ENCODE measurements around the gene IER5L. TPM values are rescaled to one million over a fixed set of nuclear protein-coding genes. Genes with fewer than 3 reads are reported as not detected.
A peak's percentile ranks its signal among the peaks of the same experiment; 100 is the strongest.

The IER5L gene
- polyA plus RNA-seq, 1 donor, result 11.6 TPM

DNA sequence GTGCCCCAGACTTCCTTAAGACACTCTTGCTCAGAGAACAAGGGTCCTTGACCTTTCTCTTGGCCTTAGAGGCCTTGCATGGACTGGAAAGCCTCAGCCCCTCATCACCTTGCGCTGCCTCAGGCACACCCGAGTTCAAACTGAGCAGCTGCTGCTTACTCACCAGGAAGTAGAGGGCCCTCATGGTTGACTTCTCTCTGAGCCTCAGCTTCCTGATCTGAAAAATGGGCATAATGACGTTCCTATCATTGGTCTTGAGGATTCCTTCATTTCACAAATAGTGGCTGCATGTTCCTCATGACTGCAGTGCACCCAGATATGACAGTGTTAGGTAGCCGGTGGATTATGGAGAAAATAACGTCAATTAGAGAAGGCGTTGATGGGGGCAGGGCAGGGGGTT is 28.6 kb downstream of the IER5L start:
- Histone ChIP-seq H3K27ac (ENCODE audit: low read length) (no peak overlapping the region), H3K36me3 (ENCODE audit: control insufficient read depth, insufficient read depth, low read length) (peaks cover 50% of the 10 kb centered on the region), H3K4me3 (ENCODE audit: low read length) (no peak overlapping the region), H3K9me3 (ENCODE audit: control insufficient read depth, low read depth, low read length) (no peaks in the 10 kb centered on the region), H3K27me3 (ENCODE audit: control insufficient read depth, insufficient read depth, low read length) (no peaks in the 10 kb centered on the region), H3K4me1 (ENCODE audit: control insufficient read depth, insufficient read depth, low read length) (peaks cover 17% of the 10 kb centered on the region)
- DNase-seq, result no peak
- no CpG with 5 or more reads among the region's 6 CpGs for WGBS (ENCODE audit: insufficient coverage, low lambda C conversion rate)

DNA sequence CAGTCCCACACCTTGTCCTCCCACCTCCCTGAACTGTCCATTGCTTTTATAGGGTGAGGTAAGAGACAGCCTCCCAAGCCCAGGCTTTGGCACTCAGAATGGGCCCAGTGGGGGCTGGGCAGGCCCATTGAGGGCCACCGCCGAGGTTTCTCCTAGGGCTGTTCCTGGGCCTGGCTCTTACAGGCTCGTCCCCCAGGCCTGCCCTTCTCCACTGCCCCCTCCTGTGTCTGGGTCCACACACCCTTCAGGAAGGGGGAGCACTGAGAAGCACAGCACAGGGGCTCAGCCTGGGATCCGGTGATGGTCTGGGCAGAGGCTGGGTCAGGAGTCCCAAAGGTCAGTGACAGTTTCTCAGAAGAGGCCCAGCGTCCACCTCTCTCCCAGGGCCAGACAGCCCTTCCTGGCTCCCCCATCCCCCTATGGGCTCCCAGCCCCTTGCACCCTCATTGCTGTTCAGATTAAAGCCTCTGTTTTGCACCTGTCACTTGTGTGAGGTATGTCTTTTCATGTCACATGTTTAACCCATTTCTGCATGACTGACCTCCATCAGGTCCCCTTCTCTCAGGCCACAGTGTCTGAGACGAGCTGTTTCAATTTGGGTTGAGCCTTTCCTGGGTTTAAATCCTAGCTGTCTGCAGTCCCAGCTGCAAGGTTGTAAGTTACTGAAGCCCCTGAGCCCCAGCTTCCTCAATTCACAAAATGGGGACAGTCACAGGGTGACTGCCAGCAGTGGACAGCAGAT is 29.4 kb downstream of the IER5L start:
- Histone ChIP-seq H3K9me3 (ENCODE audit: control insufficient read depth, low read depth, low read length) (no peaks in the 10 kb centered on the region), H3K27ac (ENCODE audit: low read length) (no peak overlapping the region), H3K27me3 (ENCODE audit: control insufficient read depth, insufficient read depth, low read length) (no peaks in the 10 kb centered on the region), H3K4me1 (ENCODE audit: control insufficient read depth, insufficient read depth, low read length) (peaks cover 20% of the 10 kb centered on the region), H3K36me3 (ENCODE audit: control insufficient read depth, insufficient read depth, low read length) (peaks cover 56% of the 10 kb centered on the region), H3K4me3 (ENCODE audit: low read length) (no peak overlapping the region)
- no peak for DNase-seq
- no CpG with 5 or more reads among the region's 6 CpGs for WGBS (ENCODE audit: insufficient coverage, low lambda C conversion rate)

DNA sequence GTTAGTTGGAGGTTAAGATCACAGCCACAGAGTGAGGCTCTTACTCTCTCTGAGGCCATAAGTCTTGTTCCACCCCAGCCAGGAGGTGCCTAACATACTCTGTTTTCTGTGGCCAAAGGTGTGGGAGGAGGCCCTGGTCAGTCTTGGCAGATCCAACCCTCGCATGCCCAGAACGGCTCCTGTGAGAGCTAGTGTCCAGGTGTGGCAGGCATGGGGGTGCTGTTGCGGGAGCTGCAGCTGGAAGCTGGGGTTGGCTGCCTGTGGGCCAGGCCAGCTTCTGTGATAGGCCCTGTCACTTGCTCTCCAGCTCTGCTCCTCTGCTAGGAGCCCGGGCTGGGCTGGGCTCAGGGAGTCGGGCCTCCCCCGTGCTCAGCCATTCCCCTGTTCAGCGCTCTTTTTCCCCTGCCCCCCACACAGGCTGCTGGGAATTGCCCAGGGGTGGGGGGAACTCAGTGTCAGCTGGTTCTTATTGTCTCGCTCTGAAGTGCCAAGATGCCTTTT is 31.6 kb downstream of the IER5L start:
- H3K27me3 ChIP-seq (ENCODE audit: control insufficient read depth, insufficient read depth, low read length), result no peaks in the 10 kb centered on the region
- no peak for DNase-seq
- H3K4me1 ChIP-seq (ENCODE audit: control insufficient read depth, insufficient read depth, low read length), result peaks cover 41% of the 10 kb centered on the region
- H3K4me3 ChIP-seq (ENCODE audit: low read length), result no peak overlapping the region
- H3K36me3 ChIP-seq (ENCODE audit: control insufficient read depth, insufficient read depth, low read length), result peaks cover 58% of the 10 kb centered on the region
- H3K9me3 ChIP-seq (ENCODE audit: control insufficient read depth, low read depth, low read length), result no peaks in the 10 kb centered on the region
- WGBS (ENCODE audit: insufficient coverage, low lambda C conversion rate), result no CpG with 5 or more reads among the region's 8 CpGs
- peak overlapping the region; percentile 74 for H3K27ac ChIP-seq (ENCODE audit: low read length)

DNA sequence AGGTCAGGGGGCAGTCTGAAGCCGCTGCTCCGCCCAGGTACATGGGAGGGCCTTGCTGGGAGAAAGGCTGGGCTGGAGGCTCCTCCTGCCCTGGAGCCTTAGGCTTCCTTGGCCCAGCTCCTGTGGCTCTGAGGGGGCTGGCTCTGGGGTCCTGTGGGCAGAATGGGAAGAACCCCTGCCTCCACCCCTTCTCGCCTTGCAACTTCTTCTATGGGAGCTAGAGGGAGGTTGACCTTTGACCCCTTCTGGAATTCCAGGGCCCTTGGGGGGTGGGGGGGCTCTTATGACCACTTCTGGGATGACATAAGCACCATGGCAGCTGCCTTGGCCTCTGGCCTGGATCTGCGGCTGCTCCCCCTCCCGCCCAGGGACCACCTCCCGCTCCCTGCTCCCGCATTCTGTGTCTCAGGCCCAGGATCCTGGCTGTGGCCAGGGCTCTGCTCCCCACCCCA is 32.2 kb downstream of the IER5L start:
- Histone ChIP-seq H3K27me3 (ENCODE audit: control insufficient read depth, insufficient read depth, low read length) (no peaks in the 10 kb centered on the region), H3K36me3 (ENCODE audit: control insufficient read depth, insufficient read depth, low read length) (peaks cover 55% of the 10 kb centered on the region), H3K4me3 (ENCODE audit: low read length) (no peak overlapping the region), H3K27ac (ENCODE audit: low read length) (peak overlapping the region; percentile 74), H3K9me3 (ENCODE audit: control insufficient read depth, low read depth, low read length) (no peaks in the 10 kb centered on the region), H3K4me1 (ENCODE audit: control insufficient read depth, insufficient read depth, low read length) (peaks cover 47% of the 10 kb centered on the region)
- WGBS (ENCODE audit: insufficient coverage, low lambda C conversion rate), result no CpG with 5 or more reads among the region's 7 CpGs
- peak; percentile 71 to 75 for DNase-seq

DNA sequence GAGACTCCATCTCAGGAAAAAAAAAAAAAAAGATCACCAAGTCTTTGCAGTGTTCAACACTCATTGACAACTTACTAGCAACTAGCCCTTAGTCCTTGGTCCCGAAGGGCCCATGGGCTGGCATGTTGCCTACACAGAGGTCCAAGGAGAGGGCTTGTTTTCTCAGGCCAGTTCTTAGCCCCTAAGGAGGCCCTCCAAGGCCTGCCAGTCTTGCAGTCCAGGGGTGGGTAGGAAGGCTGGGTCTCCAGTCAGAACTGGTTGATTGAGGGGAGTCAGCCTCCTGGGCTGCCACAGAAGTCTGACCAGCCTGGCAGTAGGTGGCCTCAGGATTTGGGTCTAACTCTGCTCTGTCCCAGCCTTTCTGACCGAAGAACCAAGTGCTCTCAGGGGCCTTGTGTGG is 32.7 kb downstream of the IER5L start:
- no peaks in the 10 kb centered on the region for H3K27me3 ChIP-seq (ENCODE audit: control insufficient read depth, insufficient read depth, low read length)
- no CpG with 5 or more reads among the region's 2 CpGs for WGBS (ENCODE audit: insufficient coverage, low lambda C conversion rate)
- H3K9me3 ChIP-seq (ENCODE audit: control insufficient read depth, low read depth, low read length), result no peaks in the 10 kb centered on the region
- peaks cover 53% of the 10 kb centered on the region for H3K36me3 ChIP-seq (ENCODE audit: control insufficient read depth, insufficient read depth, low read length)
- peak overlapping the region; percentile 74 for H3K27ac ChIP-seq (ENCODE audit: low read length)
- DNase-seq, result no peak
- H3K4me1 ChIP-seq (ENCODE audit: control insufficient read depth, insufficient read depth, low read length), result peaks cover 52% of the 10 kb centered on the region
- no peak overlapping the region for H3K4me3 ChIP-seq (ENCODE audit: low read length)

DNA sequence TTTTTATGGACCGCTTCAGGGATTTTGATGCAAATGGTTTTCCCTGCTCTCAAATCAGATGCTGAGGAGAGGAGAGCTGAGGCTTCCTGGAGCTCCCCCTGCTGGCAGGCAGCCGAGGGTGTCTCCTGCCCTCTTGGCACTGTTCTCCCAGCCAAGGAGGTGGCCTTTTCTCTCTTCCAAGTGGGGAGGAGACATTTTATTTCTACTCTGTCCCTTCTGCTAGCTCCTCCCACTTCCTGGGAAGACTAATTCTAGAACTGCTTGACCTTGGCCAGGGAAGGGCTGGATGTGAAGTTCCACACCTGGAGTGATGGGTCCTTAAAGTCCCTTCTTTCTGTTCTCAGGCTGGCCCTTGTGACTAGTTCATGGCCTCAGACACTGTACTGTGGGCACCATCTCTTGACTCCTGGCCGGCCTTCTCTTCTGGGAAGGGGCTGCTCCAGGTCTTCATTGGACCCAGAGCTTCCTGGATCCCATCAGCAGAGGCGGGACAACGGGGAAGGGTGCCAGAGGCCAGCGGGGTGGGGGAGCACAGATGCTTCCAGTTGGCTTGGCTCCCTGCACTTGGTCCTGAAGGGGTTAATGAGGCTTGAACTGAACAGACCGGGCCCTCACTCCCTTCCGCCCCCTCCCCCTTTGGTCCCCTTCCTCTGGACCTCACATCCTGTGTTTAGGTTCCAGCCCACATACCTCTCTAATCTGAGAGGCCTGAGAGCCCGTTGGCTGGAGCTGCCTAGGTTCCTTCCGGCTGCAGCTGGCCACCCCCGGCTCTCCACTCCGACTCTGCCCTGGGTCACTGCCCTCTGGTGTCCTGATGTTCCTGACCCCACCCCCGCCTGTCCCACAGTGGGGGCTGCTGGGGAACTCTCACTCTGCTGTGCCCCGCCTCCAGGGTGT is 34.8 kb downstream of the IER5L start:
- H3K9me3 ChIP-seq (ENCODE audit: control insufficient read depth, low read depth, low read length), result no peaks in the 10 kb centered on the region
- WGBS (ENCODE audit: insufficient coverage, low lambda C conversion rate), result no CpG with 5 or more reads among the region's 14 CpGs
- H3K4me1 ChIP-seq (ENCODE audit: control insufficient read depth, insufficient read depth, low read length), result peaks cover 70% of the 10 kb centered on the region
- no peaks in the 10 kb centered on the region for H3K27me3 ChIP-seq (ENCODE audit: control insufficient read depth, insufficient read depth, low read length)
- no peak overlapping the region for H3K4me3 ChIP-seq (ENCODE audit: low read length)
- H3K27ac ChIP-seq (ENCODE audit: low read length), result peak overlapping the region; percentile 97
- DNase-seq, result peak; percentile 80 to 82
- peaks cover 38% of the 10 kb centered on the region for H3K36me3 ChIP-seq (ENCODE audit: control insufficient read depth, insufficient read depth, low read length)

DNA sequence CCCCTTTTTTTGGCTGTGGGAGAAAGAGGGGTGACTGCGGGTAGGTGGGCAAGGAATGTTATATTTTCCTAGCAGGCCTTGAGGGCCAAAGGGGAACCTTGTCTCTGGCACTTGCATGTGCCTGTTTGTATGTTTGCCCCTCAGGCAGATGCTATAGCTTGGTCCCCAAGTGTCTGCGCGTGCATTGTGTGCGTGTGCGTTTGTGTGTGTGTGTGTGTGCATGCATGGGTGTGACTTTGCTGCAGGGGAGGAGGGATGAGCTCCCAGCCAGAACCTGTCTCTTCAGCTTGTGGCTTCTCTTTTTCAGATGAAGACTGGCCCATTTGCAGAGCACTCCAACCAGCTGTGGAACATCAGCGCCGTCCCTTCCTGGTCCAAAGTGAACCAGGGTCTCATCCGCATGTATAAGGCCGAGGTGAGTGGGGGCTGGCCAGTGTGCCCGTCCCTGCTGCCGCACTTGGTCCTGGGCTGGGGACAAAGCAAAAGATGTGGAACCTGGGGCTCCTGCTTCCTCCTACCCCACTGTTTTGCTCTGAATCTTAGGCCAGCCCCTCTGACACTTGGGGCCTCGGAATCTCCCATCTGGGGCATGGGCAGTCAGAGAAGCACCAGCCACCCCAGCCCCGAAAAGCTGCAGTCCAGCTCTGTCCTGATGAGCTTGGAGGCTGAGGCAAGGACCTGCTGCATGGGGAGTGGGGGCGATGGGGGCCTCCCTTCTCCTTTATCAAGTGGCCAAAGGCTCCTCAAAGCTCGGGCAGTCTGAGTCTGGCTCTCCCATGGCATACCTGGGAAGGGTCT is 35.7 kb downstream of the IER5L start:
- H3K27ac ChIP-seq (ENCODE audit: low read length), result peak overlapping the region; percentile 97
- DNase-seq, result no peak
- H3K27me3 ChIP-seq (ENCODE audit: control insufficient read depth, insufficient read depth, low read length), result no peaks in the 10 kb centered on the region
- no peak overlapping the region for H3K4me3 ChIP-seq (ENCODE audit: low read length)
- H3K4me1 ChIP-seq (ENCODE audit: control insufficient read depth, insufficient read depth, low read length), result peaks cover 76% of the 10 kb centered on the region
- peaks cover 40% of the 10 kb centered on the region for H3K36me3 ChIP-seq (ENCODE audit: control insufficient read depth, insufficient read depth, low read length)
- no CpG with 5 or more reads among the region's 15 CpGs for WGBS (ENCODE audit: insufficient coverage, low lambda C conversion rate)
- no peaks in the 10 kb centered on the region for H3K9me3 ChIP-seq (ENCODE audit: control insufficient read depth, low read depth, low read length)

DNA sequence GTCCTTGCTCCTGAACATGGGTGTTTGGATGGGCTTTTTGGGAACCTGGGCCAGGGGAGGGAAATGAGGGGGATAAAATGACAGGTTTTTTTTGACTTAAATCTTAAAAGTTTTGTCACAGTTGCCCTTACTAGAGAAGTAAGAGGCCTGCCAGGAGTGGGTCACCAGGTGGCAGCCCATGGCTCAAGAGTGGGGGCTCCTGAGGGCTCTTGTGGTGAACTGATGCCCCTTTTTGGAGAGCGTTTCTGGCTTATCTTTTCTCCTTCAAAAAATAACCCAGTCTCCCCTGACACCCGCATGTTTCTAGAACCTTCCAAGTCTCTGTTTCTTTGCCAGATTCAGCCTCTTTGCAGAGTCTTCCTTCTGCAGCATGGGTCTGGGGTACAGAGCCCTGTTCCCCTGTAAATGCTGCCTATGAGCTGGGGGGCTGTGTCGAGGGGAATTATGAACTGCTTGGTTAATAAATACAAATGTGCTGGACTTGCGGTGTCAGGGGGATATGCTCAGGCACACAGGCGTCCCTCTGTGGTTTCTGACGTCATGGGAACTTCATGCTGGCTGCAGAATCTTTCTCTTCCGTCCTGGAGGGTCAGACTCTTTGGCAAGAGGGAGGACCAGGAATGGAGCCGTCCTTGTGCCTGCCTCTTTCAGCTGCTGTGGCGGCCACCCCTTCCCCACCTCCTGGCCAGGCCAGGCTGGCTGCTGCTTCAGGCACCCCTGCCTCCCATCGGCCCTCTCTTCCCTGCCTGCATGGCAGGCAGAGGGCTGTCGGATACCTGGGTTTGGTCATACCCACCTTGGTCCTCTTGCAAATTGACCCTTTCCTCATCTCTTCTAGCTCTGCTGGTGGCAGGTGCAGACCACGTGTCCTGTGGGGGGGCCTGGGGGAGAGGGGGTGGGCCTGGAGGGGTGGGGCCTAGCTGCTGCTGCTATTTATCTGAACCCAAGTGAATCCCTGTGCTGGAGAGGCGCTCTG is 36.7 kb downstream of the IER5L start:
- Histone ChIP-seq H3K27ac (ENCODE audit: low read length) (peak overlapping the region; percentile 97), H3K4me1 (ENCODE audit: control insufficient read depth, insufficient read depth, low read length) (peaks cover 72% of the 10 kb centered on the region), H3K9me3 (ENCODE audit: control insufficient read depth, low read depth, low read length) (no peaks in the 10 kb centered on the region), H3K27me3 (ENCODE audit: control insufficient read depth, insufficient read depth, low read length) (no peaks in the 10 kb centered on the region), H3K4me3 (ENCODE audit: low read length) (peak overlapping the region; percentile 12), H3K36me3 (ENCODE audit: control insufficient read depth, insufficient read depth, low read length) (peaks cover 49% of the 10 kb centered on the region)
- DNase-seq, result peak; percentile 54 to 74
- 57% methylated on average over 2 of the region's 13 CpGs for WGBS (ENCODE audit: insufficient coverage, low lambda C conversion rate)

DNA sequence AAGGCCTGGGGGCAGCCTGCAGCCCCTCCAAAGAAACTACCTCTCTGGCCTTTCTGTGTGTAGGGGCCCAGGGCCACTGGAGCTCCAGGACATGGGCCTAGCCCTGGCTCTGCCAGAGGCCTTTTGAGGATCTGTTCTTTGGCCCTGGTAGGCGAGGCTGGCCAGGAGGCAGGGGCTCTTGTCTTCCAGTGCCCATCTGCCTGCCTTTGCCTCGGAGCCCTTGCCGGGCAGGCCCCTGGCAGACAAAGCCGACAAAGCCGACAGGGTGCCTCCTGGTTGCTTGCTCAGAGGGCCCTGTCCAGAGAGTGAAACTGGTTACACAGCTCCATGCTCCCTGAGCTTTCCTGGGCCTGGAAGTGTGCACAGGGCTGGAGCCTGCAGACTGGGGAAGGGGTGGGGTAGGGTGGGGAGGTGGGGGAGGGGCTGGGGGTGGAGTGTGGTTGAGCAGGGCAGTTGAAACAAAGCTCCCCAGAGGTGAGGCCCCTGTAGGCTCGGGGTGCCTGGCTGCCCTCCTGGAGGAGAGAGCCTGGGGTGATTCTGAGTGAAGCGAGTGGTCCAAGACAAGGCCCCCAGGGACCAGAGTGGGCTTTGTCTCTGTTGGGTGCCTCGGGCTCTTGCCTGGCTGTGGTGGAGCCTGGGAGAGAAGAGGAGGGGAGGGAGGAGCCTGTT is 37.5 kb downstream of the IER5L start:
- no CpG with 5 or more reads among the region's 8 CpGs for WGBS (ENCODE audit: insufficient coverage, low lambda C conversion rate)
- H3K9me3 ChIP-seq (ENCODE audit: control insufficient read depth, low read depth, low read length), result no peaks in the 10 kb centered on the region
- H3K27ac ChIP-seq (ENCODE audit: low read length), result peak overlapping the region; percentile 97
- DNase-seq, result peak in 1 of 2 donors; percentile 75
- no peaks in the 10 kb centered on the region for H3K27me3 ChIP-seq (ENCODE audit: control insufficient read depth, insufficient read depth, low read length)
- H3K4me3 ChIP-seq (ENCODE audit: low read length), result peak overlapping the region; percentile 38
- peaks cover 64% of the 10 kb centered on the region for H3K4me1 ChIP-seq (ENCODE audit: control insufficient read depth, insufficient read depth, low read length)
- H3K36me3 ChIP-seq (ENCODE audit: control insufficient read depth, insufficient read depth, low read length), result peaks cover 51% of the 10 kb centered on the region
